ENCODE data around the gene NF2.

DNA sequence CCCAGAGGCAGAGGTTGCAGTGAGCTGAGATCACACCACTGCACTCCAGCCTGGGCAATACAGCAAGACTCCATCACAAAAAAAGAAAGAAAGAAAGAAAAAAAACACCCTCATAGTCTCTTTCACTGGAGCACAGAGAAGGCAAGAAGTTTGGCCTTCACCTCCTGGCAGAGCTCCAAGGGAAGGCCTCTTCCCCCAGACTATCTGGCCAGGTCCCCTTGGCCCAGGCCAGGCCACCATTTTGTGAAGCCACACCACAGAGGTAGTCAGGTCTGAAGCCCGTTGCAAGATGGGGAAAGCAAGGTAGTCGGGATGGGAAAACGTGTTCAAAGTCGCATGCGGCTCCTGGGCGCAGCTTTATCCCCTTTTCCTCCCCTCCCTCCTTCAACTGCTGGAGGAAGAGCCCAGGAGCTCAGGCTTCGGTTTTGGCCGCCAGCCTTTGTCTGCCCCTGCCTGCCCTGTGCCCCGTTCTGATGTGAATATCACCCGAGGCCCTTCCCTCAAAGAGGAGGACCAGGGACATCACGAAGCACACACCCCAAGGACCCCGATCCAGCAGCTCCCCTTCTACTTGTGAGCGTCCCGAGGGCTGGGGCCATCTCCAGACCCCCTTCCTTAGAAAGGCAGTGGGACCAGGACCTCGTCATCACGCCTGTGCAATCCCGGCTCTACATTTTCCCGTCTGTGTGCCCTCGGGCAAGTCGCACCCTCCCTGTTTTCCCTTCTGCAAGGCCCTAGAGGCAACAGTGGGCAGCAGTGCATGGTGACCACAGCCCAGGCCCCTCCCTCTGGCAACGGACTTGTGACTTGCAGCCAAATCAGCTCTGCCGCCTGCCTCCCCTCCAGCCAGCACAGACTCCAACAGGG is 134.1 kb downstream of the NF2 start:
- TF ChIP-seq, protein P1, sequence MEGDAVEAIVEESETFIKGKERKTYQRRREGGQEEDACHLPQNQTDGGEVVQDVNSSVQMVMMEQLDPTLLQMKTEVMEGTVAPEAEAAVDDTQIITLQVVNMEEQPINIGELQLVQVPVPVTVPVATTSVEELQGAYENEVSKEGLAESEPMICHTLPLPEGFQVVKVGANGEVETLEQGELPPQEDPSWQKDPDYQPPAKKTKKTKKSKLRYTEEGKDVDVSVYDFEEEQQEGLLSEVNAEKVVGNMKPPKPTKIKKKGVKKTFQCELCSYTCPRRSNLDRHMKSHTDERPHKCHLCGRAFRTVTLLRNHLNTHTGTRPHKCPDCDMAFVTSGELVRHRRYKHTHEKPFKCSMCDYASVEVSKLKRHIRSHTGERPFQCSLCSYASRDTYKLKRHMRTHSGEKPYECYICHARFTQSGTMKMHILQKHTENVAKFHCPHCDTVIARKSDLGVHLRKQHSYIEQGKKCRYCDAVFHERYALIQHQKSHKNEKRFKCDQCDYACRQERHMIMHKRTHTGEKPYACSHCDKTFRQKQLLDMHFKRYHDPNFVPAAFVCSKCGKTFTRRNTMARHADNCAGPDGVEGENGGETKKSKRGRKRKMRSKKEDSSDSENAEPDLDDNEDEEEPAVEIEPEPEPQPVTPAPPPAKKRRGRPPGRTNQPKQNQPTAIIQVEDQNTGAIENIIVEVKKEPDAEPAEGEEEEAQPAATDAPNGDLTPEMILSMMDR (IDR thresholded peaks at IDR 0.05) = no peak
- no peak for TF ChIP-seq POLR2A (IDR thresholded peaks at IDR 0.05)

Measured in testis (tissue), 2 donors.